Subcutaneous adipose tissue (tissue), 4 donors: ENCODE results near the gene DOCK2. TPM values are rescaled to one million over a fixed set of nuclear protein-coding genes. Genes with fewer than 3 reads are reported as not detected.

Source experiments
- total RNA-seq, 4 donors: library from RNA; depleted of rRNA; stranded (reverse); fragments of >200 nt; gene quantifications; one replicate each; pipeline ENCODE4 v1.1.0, GENCODE V29; 2016
- TF ChIP-seq, protein P1 (sequence below): fragments of 450-650 bp; IDR thresholded peaks from one replicate; pipeline ENCODE4 v1.5.1; 2016; ENCODE audit warnings: low read depth, mild to moderate bottlenecking, control low read depth, antibody characterized with exemption, moderate library complexity

The DOCK2 gene
- total RNA-seq, 4 donors from 2014 or later = 23.9 to 101 (median 51.1) TPM

DNA sequence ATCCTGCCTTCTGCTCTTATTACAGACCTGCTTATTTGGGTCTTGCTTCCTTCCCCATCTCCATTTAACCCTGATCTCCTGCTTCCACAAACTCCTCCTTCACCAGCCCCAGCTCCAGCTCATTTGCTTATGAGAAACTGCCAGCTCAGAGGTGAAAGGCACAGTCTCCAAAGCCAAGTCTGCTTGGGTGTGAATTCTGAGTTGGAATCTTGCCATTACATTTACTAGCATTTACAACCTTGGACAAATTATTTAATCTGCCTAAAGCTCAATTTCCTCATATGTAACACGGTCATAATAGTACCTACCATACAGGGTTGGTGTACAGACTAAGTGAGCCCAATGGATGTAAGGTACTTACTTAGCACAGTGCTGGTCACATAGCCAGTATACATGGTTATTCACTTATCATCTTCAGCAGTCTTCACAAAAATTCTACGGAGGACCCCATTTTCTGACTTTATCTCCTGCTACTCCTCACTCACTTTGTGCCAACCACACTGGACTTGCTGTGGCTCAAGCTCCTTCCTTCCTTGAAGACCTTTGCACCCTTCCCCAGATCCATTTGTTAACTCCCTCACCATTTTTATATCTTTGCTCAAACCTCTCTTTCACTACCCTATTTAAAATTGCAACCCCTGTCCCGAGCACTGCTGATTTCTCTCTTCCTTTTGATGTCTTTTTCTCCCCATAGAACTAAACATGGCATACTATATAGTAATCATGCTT is 86.2 kb downstream of the DOCK2 start:
- TF ChIP-seq, protein P1, sequence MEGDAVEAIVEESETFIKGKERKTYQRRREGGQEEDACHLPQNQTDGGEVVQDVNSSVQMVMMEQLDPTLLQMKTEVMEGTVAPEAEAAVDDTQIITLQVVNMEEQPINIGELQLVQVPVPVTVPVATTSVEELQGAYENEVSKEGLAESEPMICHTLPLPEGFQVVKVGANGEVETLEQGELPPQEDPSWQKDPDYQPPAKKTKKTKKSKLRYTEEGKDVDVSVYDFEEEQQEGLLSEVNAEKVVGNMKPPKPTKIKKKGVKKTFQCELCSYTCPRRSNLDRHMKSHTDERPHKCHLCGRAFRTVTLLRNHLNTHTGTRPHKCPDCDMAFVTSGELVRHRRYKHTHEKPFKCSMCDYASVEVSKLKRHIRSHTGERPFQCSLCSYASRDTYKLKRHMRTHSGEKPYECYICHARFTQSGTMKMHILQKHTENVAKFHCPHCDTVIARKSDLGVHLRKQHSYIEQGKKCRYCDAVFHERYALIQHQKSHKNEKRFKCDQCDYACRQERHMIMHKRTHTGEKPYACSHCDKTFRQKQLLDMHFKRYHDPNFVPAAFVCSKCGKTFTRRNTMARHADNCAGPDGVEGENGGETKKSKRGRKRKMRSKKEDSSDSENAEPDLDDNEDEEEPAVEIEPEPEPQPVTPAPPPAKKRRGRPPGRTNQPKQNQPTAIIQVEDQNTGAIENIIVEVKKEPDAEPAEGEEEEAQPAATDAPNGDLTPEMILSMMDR = no peak

DNA sequence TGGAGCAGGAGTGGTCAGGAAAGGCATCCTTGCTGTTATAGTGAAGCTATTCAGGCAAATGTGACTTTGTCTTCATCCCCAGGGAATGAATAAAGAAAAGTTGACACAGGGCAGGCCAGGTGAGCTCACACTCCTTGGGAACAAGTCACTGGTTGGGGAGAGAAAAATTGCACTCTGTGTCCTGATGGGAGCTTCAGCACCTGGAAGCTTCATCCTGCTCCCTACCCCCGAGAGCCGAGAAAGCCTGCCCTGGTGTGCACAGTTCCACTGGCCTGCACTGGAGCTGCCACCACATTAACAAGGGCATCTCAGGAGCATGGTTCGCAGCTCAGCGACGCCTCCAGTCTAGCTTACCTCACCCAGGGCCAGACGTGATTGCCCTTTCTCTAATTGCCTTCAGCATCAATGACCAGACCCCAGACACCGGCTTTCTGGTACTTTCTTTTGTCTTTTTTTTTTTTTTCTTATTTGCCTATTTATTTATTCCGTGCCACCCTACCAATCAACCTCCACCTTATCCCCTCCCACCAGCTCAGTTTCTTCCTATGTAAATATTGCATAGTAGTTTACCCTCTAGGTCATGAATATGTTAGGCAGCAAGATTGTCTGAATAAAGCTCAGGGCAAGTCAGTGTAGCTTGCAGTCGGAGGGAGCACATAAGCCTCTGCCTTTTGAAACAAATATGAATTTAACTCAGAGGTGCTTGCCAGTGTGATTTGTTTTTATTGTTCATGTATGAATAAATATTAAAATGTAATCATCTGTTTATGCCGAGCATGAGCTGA is 87.4 kb downstream of the DOCK2 start:
- TF ChIP-seq, protein P1 = no peak

DNA sequence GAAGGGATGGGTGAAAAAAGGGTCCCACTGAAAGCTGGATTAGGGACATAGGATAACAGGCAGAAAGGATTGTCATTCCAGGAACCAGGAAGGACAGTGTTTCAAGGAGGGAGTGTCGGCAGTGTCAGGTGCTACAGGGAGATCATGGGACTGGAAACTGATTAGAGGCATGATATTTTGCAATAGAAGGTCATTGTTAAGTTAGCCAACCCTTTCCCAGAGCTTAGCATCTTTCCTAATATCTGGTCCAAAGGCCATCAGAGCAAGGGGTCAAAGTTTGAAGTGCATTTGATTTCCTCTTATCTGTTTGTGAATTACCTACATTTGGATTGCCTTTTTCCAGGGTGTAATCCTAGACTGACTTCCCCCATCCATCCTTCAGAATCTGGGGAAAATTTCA is 91.3 kb downstream of the DOCK2 start:
- TF ChIP-seq, protein P1 = no peak

DNA sequence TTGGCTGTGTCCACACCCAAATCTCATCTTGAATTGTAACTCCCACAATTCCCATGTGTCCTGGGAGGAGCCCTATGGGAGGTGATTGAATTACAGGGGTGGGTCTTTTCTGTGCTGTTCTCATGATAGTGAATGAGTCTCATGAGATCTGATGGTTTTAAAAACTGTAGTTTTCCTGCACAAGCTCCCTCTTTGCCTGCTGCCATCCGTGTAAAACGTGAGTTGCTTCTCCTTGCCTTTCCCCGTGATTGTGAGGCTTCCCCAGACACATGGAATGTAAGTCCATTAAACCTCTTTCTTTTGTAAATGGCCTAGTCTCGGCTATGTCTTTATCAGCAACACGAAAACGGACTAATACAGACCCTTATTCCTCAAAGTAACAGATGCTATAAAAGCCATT is 94.1 kb downstream of the DOCK2 start:
- TF ChIP-seq, protein P1 = no peak

DNA sequence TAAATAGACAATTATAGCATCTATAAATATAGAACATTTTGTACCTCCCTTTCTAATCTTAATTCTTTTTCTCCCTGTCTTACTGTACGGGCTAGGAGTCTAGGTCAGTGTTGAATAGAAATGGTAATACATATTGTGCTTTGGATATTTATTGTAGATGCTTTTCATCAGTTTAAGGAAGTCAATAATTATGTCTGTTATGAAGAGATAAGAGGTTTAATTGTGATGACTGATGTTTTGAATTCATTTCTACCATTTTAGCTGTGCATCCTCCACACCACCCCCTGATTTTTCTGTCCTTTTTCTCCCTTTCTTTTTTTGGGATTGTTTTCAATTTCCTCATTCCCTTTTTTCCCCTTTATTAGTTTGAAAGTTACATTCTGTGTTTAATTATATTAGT is 95.8 kb downstream of the DOCK2 start:
- TF ChIP-seq, protein P1 = no peak

DNA sequence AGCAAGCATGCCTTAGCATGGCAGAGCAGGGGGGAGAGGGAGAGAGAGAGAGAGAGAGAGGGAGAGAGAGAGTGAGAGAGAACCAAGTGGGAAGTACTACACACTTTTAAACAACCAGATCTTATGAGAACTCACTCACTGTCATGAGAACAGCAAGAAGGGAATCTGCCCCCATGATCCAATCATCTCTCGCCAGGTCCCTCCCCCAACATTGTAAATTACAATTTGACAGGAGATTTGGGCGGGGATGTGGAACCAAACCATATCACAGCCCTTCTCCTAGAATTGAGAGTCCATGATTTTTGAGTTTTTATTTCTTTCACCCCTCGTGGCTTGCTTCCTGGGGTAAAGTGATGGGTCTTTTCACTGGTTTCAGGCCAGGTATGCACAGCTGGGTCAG is 98.8 kb downstream of the DOCK2 start:
- TF ChIP-seq, protein P1 = no peak

DNA sequence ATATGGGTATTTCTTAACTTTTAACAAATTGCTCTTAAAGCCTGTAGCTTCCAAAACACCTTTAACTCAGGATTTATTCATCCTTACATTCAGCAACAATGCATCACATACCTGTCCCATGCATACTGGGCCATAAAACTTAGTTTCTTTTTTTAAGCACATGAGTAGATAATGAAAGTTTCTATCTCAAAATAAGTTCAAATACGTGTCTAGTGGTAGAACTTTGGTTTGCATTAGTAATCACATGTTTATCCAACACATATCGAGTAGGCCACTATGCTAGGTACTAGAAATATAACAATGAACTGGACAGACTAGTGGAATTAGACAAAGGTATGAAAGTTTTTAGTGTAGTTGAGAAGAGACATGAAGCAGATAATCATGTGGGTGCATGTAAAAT is 99.6 kb downstream of the DOCK2 start:
- TF ChIP-seq, protein P1 = no peak
